Vagina (tissue), 2 donors: ENCODE results near the gene SYNJ1. TPM values are rescaled to one million over a fixed set of nuclear protein-coding genes. Genes with fewer than 3 reads are reported as not detected.

Experiments
- DNase-seq, 2 donors: peaks; one replicate each; pipeline ENCODE4 v3.0.0-alpha.2; 2017; ENCODE audit errors: extremely low spot score in 2 of 2
- H3K27ac ChIP-seq: fragments of 200-600 bp; sonication (generic); one replicate; pipeline ENCODE4 v1.5.1; 2019
- H3K27me3 ChIP-seq: fragments of 200-600 bp; sonication (generic); one replicate; pipeline ENCODE4 v1.5.1; 2019
- H3K36me3 ChIP-seq, 2 donors: fragments of 200-600 bp; sonication (generic); one replicate each; pipeline ENCODE4 v1.5.1; 2017 to 2019
- H3K4me1 ChIP-seq: fragments of 200-600 bp; sonication (generic); one replicate; pipeline ENCODE4 v1.5.1; 2019
- H3K4me3 ChIP-seq, 2 donors: fragments of 200-600 bp; sonication (generic); 1 replicate in 1 of 2; 2 replicates in 1 of 2; pipeline ENCODE4 v1.5.1; 2016 to 2019
- H3K9me3 ChIP-seq: fragments of 200-600 bp; sonication (generic); one replicate; pipeline ENCODE4 v1.5.1; 2019
- POLR2A ChIP-seq, 2 donors: fragments of 450-650 bp; IDR thresholded peaks; one replicate each; pipeline ENCODE4 v1.6.1; 2017; ENCODE audit warnings: antibody characterized with exemption in 2 of 2, mild to moderate bottlenecking in 2 of 2, moderate library complexity in 2 of 2
- POLR2AphosphoS5 ChIP-seq, 2 donors: sonication (generic); formaldehyde crosslinking; IDR thresholded peaks; one replicate each; pipeline ENCODE4 v1.9.0; 2017; ENCODE audit warnings: antibody characterized with exemption in 2 of 2, mild to moderate bottlenecking in 2 of 2, low read depth in 1 of 2; ENCODE audit not compliant: insufficient read depth in 1 of 2
- intact Hi-C: fragments of 100-400 bp; cut with DNase I; formaldehyde crosslinking; loops from one replicate; pipeline ENCODE4 v1.15.1; 2023
- total RNA-seq: library from RNA; depleted of rRNA; stranded (reverse); fragments of >200 nt; gene quantifications from one replicate; pipeline ENCODE4 v1.2.3, GENCODE V29; 2016
- TF ChIP-seq, protein P1 (sequence below), 3 experiments: fragments of 450-650 bp in 2 of 3; fragments of 200-600 bp in 1 of 3; sonication (generic) in 1 of 3; IDR thresholded peaks; one replicate each; pipeline ENCODE4 v1.5.1; 2017 to 2019; ENCODE audit warnings: antibody characterized with exemption in 3 of 3, mild to moderate bottlenecking in 2 of 3, moderate library complexity in 2 of 3

SYNJ1 gene
- total RNA-seq, 1 donor from 2014 or later = 22.8 TPM

DNA sequence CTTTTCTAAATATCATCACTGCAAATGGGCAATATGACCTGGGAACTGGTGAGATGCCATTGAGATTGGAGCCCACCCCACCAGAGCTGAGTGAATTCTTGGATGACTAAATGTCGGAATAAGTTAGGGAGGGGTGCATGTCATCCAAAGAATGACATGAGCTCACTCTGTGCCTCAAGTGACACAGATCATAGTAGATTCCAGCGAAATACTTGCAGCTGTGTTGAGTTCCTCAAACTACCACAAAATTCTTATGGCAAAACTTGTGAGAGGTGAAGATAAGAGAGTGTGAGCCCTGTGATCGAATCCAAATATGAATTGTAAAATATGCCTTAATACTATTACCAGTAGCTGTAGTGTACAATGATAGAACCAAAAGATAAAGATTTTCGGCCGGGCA is 140.2 kb downstream of the SYNJ1 start:
- intact Hi-C loops = no loop called here
- no peak overlapping the region for H3K4me3 ChIP-seq
- TF ChIP-seq POLR2A (IDR thresholded peaks at IDR 0.05) = no peak
- TF ChIP-seq, protein P1, sequence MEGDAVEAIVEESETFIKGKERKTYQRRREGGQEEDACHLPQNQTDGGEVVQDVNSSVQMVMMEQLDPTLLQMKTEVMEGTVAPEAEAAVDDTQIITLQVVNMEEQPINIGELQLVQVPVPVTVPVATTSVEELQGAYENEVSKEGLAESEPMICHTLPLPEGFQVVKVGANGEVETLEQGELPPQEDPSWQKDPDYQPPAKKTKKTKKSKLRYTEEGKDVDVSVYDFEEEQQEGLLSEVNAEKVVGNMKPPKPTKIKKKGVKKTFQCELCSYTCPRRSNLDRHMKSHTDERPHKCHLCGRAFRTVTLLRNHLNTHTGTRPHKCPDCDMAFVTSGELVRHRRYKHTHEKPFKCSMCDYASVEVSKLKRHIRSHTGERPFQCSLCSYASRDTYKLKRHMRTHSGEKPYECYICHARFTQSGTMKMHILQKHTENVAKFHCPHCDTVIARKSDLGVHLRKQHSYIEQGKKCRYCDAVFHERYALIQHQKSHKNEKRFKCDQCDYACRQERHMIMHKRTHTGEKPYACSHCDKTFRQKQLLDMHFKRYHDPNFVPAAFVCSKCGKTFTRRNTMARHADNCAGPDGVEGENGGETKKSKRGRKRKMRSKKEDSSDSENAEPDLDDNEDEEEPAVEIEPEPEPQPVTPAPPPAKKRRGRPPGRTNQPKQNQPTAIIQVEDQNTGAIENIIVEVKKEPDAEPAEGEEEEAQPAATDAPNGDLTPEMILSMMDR (IDR thresholded peaks at IDR 0.05) = no peak
- TF ChIP-seq POLR2AphosphoS5 (IDR thresholded peaks at IDR 0.05; ENCODE audit: insufficient read depth in 1 of 2, low read depth in 1 of 2) = no peak
- no peaks in the 10 kb centered on the region for H3K4me1 ChIP-seq
- no peak overlapping the region for H3K27ac ChIP-seq
- DNase-seq = no peak
- no peaks in the 10 kb centered on the region for H3K27me3 ChIP-seq
- no peaks in the 10 kb centered on the region for H3K9me3 ChIP-seq
- no peaks in the 10 kb centered on the region for H3K36me3 ChIP-seq

DNA sequence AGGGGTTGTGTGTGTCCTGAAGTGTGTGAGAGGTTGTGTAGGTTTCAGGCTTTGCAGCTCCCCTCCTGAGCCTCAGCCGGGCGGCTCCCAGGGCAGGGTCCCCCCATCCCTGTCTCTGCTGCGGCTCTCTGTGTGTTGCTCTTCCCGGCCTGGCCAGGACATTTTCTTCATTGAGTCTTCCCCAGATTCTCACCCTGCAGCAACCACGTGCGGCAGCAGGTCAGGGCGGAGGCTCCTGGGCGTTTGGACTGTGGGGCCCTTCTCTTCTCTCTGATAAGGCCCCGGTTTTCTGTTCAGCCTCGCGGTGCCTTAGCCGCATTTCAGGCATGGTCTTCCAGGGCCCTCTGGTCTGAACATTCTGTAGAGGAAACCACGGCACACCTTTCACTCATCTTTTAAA is 140.7 kb downstream of the SYNJ1 start:
- Histone ChIP-seq H3K27me3 (no peaks in the 10 kb centered on the region), H3K9me3 (no peaks in the 10 kb centered on the region), H3K4me1 (no peaks in the 10 kb centered on the region), H3K4me3 (no peak overlapping the region), H3K36me3 (no peaks in the 10 kb centered on the region), H3K27ac (no peak overlapping the region)
- DNase-seq = no peak
- intact Hi-C loops = no loop called here
- TF ChIP-seq POLR2A (IDR thresholded peaks at IDR 0.05) = no peak
- no peak for TF ChIP-seq POLR2AphosphoS5 (IDR thresholded peaks at IDR 0.05; ENCODE audit: insufficient read depth in 1 of 2, low read depth in 1 of 2)
- TF ChIP-seq, protein P1 (IDR thresholded peaks at IDR 0.05) = no peak

DNA sequence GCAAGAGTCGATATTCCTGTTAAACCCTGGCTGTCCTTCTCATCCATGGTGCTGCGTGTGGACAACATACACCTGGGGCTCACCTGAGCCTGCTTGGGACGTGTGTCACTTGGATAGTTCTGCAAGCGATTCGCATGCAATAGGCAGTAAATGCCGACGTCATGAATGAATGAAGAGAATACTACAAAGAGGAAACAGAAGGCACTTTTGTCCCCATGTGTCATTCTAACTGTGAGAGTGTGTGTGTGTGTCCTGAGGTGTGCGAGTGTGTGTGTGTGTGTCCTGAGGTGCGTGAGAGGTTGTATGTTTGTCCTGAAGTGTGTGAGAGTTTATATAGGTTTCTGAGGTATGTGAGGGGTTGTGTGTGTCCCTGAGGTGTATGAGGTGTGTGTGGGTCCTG is 141.8 kb downstream of the SYNJ1 start:
- H3K36me3 ChIP-seq = no peaks in the 10 kb centered on the region
- no peaks in the 10 kb centered on the region for H3K27me3 ChIP-seq
- no peak overlapping the region for H3K27ac ChIP-seq
- H3K4me3 ChIP-seq = no peak overlapping the region
- intact Hi-C loops = no loop called here
- H3K4me1 ChIP-seq = no peaks in the 10 kb centered on the region
- no peak for DNase-seq
- H3K9me3 ChIP-seq = no peaks in the 10 kb centered on the region
- no peak for TF ChIP-seq POLR2A (IDR thresholded peaks at IDR 0.05)
- TF ChIP-seq POLR2AphosphoS5 (IDR thresholded peaks at IDR 0.05; ENCODE audit: insufficient read depth in 1 of 2, low read depth in 1 of 2) = no peak
- TF ChIP-seq, protein P1 (IDR thresholded peaks at IDR 0.05) = no peak

DNA sequence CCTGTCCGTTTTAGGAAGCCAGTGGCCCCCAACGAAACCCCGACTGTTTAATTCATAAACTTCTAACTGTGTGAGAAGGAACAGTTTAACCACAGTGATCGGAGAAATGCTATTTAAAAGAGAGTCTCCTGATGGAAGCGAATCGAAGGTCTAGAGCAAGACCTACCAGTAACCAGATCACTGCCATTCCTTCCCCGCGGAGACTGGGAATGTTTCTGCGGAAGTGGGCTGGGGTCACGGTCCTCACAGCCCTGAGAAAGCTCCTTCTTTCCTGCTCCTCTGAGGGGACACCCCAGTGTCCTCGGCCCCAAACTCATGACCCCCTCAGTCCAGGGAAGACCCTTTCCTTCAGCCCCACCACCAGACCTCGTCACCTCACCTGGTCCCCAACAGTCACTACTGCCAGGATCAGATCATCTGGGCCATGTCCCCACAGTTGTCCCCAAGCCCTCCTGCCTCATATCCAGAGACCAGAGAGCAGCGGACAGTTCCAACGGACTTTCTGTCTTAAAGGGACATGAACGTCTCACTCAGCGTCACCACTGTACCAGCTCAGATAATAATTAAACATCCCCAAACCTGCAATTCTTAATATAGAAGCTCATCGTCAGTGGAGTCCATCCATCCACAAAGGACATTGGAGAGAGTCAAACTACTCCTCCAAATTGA is 142.6 kb downstream of the SYNJ1 start, which contains the start of gene TCP10L:
Gene TCP10L, minus strand, starts transcription at position 482 of the 669 bp plus-strand sequence. CDS start 1,219 bp downstream, outside the sequence.
- DNase-seq = no peak
- intact Hi-C loops = no loop called here
- TF ChIP-seq POLR2A (IDR thresholded peaks at IDR 0.05) (no peak), POLR2AphosphoS5 (IDR thresholded peaks at IDR 0.05; ENCODE audit: insufficient read depth in 1 of 2, low read depth in 1 of 2) (no peak)
- TF ChIP-seq, protein P1 (IDR thresholded peaks at IDR 0.05) = no peak
- no peaks in the 10 kb centered on the region for H3K36me3 ChIP-seq
- no peaks in the 10 kb centered on the region for H3K4me1 ChIP-seq
- no peak within 1 kb of the TSS for H3K4me3 ChIP-seq
- no peak within 1 kb of the TSS for H3K27ac ChIP-seq
- no peaks in the 10 kb centered on the region for H3K27me3 ChIP-seq
- H3K9me3 ChIP-seq = no peaks in the 10 kb centered on the region

DNA sequence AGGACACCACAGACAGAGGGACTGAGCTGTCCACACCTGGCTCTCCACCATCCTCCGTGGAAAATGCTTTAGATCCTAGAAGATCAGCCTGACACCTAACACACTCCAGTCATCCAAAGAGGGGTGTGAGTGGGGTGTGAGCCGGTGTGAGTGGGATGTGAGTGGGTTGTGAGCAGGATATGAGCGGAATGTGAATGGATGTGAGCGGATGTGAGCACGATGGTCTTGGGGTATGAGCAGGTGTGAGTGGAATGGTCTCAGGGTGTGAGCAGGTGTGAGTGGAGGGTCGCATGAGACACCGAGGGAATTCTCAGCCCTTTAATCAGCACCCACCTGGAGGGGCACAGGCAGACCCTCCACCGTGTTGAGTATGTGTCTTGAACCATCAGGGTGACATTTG is 143.3 kb downstream of the SYNJ1 start:
- H3K27ac ChIP-seq = no peak overlapping the region
- H3K4me1 ChIP-seq = no peaks in the 10 kb centered on the region
- H3K9me3 ChIP-seq = no peaks in the 10 kb centered on the region
- H3K4me3 ChIP-seq = no peak overlapping the region
- H3K36me3 ChIP-seq = no peaks in the 10 kb centered on the region
- TF ChIP-seq POLR2A (IDR thresholded peaks at IDR 0.05) = no peak
- no peak for TF ChIP-seq POLR2AphosphoS5 (IDR thresholded peaks at IDR 0.05; ENCODE audit: insufficient read depth in 1 of 2, low read depth in 1 of 2)
- DNase-seq = no peak
- H3K27me3 ChIP-seq = no peaks in the 10 kb centered on the region
- intact Hi-C loops = no loop called here
